Measurements from ENCODE around the gene SMYD3. TPM values are rescaled to one million over a fixed set of nuclear protein-coding genes. Genes with fewer than 3 reads are reported as not detected.
"Not testable (repeated sequence)": the region's sequence is repeated elsewhere in the genome, so short reads cannot be mapped to it uniquely, and the experiment has no call there.

Gene SMYD3
- total RNA-seq, 4 donors from 2014 or later = 7.6 to 26.3 (median 13.4) TPM

DNA sequence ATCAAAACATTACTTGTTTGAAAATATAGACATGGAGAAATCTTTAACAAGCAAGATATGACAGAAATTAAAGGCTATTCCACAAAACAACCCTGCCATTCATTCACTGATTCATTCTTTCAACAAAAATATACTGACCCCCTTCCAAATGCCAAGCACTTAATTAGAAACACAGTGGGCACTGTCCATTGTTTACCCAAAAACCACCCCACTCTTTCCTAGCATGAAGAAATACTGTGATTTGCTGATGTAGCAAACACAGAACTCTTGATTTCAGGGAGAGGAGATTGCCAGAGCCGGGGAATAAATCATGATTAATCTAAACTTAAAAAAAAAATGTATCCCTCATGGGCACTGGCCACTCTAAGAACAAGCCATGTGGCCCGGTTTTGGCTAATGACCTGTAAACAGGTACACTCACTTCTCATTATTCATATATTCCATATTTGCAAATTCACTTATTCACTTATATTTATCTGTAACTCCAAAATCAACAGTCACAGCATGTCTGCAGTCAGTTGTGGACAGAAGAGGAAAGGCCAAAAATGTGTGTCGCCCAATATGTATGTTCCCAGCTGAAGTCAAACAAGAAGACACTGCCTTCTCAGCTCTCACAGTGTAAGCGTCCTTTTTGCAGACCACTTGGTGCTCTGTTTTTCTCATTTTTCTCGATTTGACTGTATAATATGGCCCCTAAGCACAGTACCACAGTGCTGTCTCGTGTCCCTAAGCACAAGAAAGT is 133.1 kb downstream of the SMYD3 start:
- no peak for DNase-seq (ENCODE audit: low spot score)
- TF ChIP-seq CTCF (IDR thresholded peaks at IDR 0.05) = no peak
- ATAC-seq (ENCODE audit: low FRiP score) = no peak

GRCh38 chr1:246372559-246372958 is 134.5 kb downstream of the SMYD3 start:
- no peak for TF ChIP-seq CTCF (IDR thresholded peaks at IDR 0.05)
- DNase-seq (ENCODE audit: low spot score) = no peak
- no peak for ATAC-seq (ENCODE audit: low FRiP score)

DNA sequence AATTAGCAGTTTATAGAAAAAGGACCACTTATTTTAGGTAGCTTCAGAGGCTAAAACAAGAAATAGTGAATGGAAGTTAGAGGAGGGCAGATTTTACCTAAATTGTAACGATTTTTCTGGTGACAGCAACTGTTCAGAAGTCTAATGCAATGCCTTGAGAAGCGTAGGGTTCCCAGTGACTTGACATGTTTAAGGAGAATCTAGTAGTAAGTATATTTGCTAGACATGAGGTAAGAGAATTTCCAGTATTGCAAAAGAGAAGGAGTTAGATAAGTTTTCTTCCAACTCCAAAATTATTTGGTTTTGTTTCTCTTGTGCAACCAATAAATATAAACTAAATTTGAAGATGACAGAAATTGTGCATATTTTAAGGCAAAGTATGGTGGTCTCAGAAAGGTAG is 140.0 kb downstream of the SMYD3 start:
- ATAC-seq (ENCODE audit: low FRiP score) (no peak), DNase-seq (ENCODE audit: low spot score) (no peak)
- no peak for TF ChIP-seq CTCF (IDR thresholded peaks at IDR 0.05)

GRCh38 chr1:246365708-246366107 is 141.4 kb downstream of the SMYD3 start:
- no peak for TF ChIP-seq CTCF (IDR thresholded peaks at IDR 0.05)
- DNase-seq (ENCODE audit: low spot score) (no peak), ATAC-seq (ENCODE audit: low FRiP score) (no peak)

DNA sequence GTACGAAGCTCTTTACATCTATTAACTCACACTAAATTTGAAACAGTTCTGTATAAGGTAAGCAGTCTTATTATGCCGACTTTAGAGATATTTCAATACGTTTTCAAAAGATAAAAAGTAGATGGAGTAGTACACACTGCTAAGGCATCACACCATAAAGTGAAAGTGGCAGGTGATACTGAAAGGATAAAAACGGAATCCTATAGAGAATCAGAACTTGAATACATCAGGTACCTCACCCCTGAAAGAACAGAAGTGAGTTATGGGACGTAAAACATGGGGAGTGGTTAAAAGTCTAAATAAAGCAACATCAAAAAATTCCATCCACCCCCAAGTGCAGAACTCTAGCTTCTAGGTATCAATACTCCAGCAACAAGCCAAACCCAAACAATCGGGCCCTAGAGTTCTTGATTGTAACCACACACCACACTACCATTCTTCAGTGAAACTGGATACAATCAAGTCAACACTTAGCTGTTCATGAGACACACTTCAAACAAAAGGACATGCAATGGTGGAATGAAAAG is 142.6 kb downstream of the SMYD3 start:
- no peak for ATAC-seq (ENCODE audit: low FRiP score)
- DNase-seq (ENCODE audit: low spot score) = no peak

DNA sequence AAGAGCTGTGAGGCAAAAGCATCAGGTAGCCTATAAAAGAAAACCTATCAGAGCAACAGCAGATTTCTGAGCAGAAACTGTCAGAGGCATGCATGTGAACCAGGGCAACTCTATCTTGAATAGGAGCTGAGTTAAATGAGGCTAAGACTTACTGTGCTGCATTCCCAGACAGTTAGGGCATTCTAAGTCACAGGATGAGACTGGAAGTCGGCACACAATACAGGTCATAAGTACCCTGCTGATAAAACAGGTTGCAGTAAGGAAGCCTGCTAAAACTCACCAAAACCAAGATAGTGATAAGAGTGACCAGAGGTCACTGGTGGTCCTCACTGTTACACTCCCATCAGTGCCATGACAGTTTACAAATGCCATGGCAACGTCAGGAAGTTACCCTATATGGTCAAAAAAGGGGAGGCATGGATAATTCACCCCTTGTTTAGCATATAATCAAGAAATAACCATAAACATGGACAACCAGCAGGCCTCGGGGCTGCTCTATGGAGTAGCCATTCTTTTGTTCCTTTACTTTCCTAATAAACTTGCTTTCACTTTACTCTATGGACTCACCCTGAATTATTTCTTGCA is 150.0 kb downstream of the SMYD3 start:
- ATAC-seq (ENCODE audit: low FRiP score); DNase-seq (ENCODE audit: low spot score): not testable (repeated sequence)

More for the DNA sequence above, 142.6 kb downstream of the SMYD3 start:
- no peak for TF ChIP-seq CTCF (IDR thresholded peaks at IDR 0.05)

DNA sequence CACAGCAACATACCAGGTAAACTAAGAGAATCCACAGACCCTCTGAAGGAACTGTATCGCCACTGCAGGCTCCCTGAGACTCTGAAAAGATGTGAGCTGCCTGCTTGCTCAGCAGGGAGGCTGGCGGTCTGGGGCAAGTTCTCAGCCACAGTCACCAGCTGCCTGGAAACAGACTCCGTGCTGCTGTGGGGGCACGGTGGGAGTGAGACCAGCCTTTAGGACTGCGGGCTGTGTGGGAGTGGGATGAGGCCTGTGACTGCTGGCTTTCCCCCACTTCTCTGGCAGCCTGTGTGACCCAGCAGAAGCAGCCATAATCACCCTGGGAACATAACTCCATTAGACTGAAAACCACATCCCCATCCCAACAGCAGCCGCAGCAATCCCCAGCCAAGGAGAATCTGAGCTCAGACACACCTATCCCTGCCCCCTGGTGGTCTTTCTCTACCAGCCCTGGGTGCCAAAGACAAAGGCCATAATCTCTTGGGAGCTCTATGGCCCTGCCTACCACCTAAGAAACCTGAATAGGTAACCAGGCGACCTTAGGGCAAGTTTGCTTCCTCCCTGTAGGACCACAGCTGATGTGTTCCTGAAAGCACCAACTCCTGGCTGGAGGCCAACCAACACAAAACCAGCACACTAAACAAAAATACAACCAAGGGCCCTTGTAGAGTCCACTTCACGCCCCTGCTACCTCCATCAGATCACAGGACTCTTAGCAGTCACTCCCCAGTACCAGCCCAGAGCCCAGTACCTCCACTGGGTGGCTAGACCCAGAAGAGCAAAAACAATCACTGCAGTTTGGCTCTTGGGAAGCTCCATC is 151.5 kb downstream of the SMYD3 start:
- DNase-seq (ENCODE audit: low spot score) (no peak), ATAC-seq (ENCODE audit: low FRiP score) (no peak)
- no peak for TF ChIP-seq CTCF (IDR thresholded peaks at IDR 0.05)

Data from omental fat pad (tissue), 4 donors.